ENCODE data around the gene METTL27. TPM values are rescaled to one million over a fixed set of nuclear protein-coding genes. Genes with fewer than 3 reads are reported as not detected.

The METTL27 gene, protein sequence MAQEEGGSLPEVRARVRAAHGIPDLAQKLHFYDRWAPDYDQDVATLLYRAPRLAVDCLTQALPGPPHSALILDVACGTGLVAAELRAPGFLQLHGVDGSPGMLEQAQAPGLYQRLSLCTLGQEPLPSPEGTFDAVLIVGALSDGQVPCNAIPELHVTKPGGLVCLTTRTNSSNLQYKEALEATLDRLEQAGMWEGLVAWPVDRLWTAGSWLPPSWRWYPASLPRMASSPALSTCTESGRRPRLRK
- total RNA-seq: 4.0 TPM
- long read RNA-seq, partial matches to known transcripts: 0 of 4 reads
- long read RNA-seq, other reads (novel, unspliced or antisense): 1 of 4 reads

GRCh38 chr7:73842067-73842976 is at the start of gene METTL27:
METTL27 (minus strand) TSS chr7:73842516; CDS start chr7:73842140, 376 bp downstream.
- DNase-seq (peak; percentile 95), ATAC-seq (peak; percentile 95 to 98)
- TF ChIP-seq, protein P1, sequence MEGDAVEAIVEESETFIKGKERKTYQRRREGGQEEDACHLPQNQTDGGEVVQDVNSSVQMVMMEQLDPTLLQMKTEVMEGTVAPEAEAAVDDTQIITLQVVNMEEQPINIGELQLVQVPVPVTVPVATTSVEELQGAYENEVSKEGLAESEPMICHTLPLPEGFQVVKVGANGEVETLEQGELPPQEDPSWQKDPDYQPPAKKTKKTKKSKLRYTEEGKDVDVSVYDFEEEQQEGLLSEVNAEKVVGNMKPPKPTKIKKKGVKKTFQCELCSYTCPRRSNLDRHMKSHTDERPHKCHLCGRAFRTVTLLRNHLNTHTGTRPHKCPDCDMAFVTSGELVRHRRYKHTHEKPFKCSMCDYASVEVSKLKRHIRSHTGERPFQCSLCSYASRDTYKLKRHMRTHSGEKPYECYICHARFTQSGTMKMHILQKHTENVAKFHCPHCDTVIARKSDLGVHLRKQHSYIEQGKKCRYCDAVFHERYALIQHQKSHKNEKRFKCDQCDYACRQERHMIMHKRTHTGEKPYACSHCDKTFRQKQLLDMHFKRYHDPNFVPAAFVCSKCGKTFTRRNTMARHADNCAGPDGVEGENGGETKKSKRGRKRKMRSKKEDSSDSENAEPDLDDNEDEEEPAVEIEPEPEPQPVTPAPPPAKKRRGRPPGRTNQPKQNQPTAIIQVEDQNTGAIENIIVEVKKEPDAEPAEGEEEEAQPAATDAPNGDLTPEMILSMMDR (IDR thresholded peaks at IDR 0.05): no peak
- Histone ChIP-seq H3K27ac (peak within 1 kb of the TSS; percentile 74), H3K27me3 (ENCODE audit: low read depth) (no peaks in the 10 kb centered on the region), H3K36me3 (no peaks in the 10 kb centered on the region), H3K9me3 (no peaks in the 10 kb centered on the region), H3K4me3 (peak within 1 kb of the TSS; percentile 59), H3K4me1 (peaks cover 22% of the 10 kb centered on the region)
- intact Hi-C loops (cut with DNase I): no loop called here

- ATAC-seq: no peak
- Histone ChIP-seq H3K27ac (no peak overlapping the region), H3K36me3 (no peaks in the 10 kb centered on the region)
These were observed 49.0 kb upstream of the METTL27 start for GRCh38 chr7:73891178-73891885.

DNA sequence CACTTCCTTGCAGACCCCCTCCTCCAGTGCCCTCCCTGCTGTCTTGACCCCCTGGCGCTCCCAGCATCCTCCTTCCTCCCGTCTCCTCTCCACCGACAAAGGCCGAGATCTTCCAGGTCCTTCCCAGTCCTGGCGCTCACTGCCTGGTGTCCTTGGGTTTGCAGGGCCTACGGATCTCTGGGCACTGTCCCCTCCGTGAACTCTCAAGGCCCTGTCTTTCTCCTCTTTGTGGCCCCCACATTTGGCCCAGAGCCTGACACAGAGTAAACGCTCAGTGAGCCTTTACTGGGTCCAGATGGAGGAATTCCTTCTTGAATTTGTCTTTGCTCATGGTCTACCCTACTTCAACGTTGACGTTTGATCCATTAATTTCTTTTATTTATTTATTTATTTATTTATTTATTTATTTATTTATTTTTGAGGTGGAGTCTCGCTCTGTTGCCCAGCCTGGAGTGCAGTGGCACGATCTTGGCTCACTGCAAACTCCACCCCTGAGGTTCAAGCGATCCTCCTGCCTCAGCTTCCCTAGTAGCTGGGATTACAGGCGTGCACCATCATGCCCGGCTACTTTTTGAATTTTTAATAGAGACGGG is 48.3 kb upstream of the METTL27 start:
- intact Hi-C loops (cut with DNase I): no loop called here
- TF ChIP-seq, protein P1 (IDR thresholded peaks at IDR 0.05): no peak
- H3K9me3 ChIP-seq: no peaks in the 10 kb centered on the region
- no peak for DNase-seq
- no peak for ATAC-seq
- H3K36me3 ChIP-seq: no peaks in the 10 kb centered on the region
- H3K4me1 ChIP-seq: peaks cover 37% of the 10 kb centered on the region
- no peaks in the 10 kb centered on the region for H3K27me3 ChIP-seq (ENCODE audit: low read depth)
- no peak overlapping the region for H3K27ac ChIP-seq
- no peak overlapping the region for H3K4me3 ChIP-seq

More at GRCh38 chr7:73891178-73891885, 49.0 kb upstream of the METTL27 start:
- H3K27me3 ChIP-seq (ENCODE audit: low read depth): no peaks in the 10 kb centered on the region
- H3K9me3 ChIP-seq: peaks cover 5% of the 10 kb centered on the region
- TF ChIP-seq, protein P1 (IDR thresholded peaks at IDR 0.05): no peak
- no peak for DNase-seq
- intact Hi-C loops (cut with DNase I): no loop called here
- H3K4me1 ChIP-seq: peaks cover 31% of the 10 kb centered on the region
- no peak overlapping the region for H3K4me3 ChIP-seq

DNA sequence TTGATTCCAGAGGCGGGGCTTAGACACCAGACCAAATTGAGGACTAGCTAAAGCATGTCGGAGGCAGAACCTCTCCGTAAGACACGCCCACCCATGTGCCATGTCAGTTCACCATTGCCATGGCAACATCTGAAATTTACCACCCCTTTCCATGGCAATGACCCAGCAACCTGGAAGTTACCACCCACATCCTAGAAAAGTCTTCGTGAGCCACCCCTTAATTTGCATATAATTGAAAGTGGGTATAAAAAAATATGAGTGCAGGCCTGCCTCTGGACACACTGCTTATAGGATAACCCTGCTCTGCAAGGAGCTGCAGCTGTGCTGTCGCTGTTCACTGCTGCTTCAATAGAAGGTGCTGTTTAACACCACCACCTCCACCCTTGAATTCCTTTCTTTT is 46.6 kb upstream of the METTL27 start:
- H3K27ac ChIP-seq: no peak overlapping the region
- H3K36me3 ChIP-seq: no peaks in the 10 kb centered on the region
- H3K27me3 ChIP-seq (ENCODE audit: low read depth): no peaks in the 10 kb centered on the region
- no peak overlapping the region for H3K4me3 ChIP-seq
- ATAC-seq (no peak), DNase-seq (no peak)
- H3K9me3 ChIP-seq: no peaks in the 10 kb centered on the region
- TF ChIP-seq, protein P1 (IDR thresholded peaks at IDR 0.05): no peak
- peaks cover 32% of the 10 kb centered on the region for H3K4me1 ChIP-seq
- intact Hi-C loops (cut with DNase I): no loop called here

DNA sequence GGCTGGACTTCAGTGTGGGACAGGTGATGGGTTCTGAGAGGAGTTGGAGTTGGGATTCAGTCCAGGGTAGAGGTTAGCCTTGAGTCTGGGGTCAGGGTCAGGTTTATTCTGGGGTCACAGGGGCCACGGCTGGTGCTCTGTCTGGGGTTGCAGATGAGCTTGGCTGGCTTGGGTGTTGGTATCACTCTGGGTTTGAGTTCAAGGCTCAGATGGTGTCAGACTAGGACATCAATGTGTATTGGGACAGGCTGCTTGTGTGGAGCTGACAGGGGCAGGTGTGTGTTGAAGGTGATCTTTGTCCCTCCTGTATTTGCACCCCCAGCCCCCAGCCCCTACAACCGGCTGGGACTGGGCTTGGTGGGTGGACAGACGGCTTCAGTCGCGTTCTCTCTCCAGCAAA is 45.4 kb upstream of the METTL27 start:
- intact Hi-C loops (cut with DNase I): no loop called here
- Histone ChIP-seq H3K36me3 (no peaks in the 10 kb centered on the region), H3K9me3 (no peaks in the 10 kb centered on the region), H3K27ac (no peak overlapping the region), H3K4me3 (no peak overlapping the region), H3K27me3 (ENCODE audit: low read depth) (no peaks in the 10 kb centered on the region), H3K4me1 (peaks cover 20% of the 10 kb centered on the region)
- DNase-seq (no peak), ATAC-seq (no peak)
- TF ChIP-seq, protein P1 (IDR thresholded peaks at IDR 0.05): no peak

Measured in lower lobe of right lung (tissue), 2 donors.